Measurements from ENCODE around the gene SGTA.

Gene SGTA

DNA sequence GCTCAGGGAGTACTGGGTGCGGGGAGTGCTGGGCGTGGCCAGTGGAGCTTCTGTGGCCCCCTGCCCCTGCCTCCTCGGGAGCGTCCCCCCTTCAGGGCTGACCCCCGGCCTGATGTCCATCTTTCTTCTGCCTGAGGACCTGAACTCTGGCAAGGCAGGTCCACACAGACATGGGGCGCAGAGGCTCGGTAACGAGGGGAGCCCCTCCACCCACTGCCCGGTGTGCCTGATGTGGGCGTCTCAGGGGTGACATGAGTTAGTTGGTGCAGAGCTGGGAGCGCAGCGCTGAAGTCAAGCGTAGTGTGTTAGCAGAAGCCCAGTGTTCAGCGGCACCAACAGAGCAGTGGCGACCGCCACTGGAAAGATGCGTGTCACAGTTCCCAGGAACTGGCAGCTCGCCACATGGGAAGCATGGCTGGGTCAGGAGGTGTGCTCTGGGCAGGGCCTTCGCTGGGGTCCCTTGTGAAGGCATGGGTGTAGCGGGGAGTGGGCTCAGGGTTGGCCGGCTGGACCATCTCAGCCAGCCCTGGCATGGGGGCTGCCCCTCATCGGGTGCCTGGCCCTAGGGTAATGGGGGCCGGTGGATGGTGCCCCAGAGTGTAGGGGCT is 13.7 kb upstream of the SGTA start:
- TF ChIP-seq FOXP2 (optimal IDR thresholded peaks at IDR 0.05; ENCODE audit: borderline replicate concordance, extremely low read depth, extremely low read length, insufficient read depth) (no peak), TAF1 (IDR thresholded peaks at IDR 0.05; ENCODE audit: borderline replicate concordance, insufficient read depth, low read length) (no peak), POLR2AphosphoS5 (IDR thresholded peaks at IDR 0.05; ENCODE audit: low read depth, low read length) (no peak), REST (IDR thresholded peaks at IDR 0.05; ENCODE audit: insufficient read depth in 1 of 2, low read depth in 2 of 2, low read length in 2 of 2) (no peak), SIN3A (IDR thresholded peaks at IDR 0.05; ENCODE audit: borderline replicate concordance, insufficient read depth, low read length) (no peak)

DNA sequence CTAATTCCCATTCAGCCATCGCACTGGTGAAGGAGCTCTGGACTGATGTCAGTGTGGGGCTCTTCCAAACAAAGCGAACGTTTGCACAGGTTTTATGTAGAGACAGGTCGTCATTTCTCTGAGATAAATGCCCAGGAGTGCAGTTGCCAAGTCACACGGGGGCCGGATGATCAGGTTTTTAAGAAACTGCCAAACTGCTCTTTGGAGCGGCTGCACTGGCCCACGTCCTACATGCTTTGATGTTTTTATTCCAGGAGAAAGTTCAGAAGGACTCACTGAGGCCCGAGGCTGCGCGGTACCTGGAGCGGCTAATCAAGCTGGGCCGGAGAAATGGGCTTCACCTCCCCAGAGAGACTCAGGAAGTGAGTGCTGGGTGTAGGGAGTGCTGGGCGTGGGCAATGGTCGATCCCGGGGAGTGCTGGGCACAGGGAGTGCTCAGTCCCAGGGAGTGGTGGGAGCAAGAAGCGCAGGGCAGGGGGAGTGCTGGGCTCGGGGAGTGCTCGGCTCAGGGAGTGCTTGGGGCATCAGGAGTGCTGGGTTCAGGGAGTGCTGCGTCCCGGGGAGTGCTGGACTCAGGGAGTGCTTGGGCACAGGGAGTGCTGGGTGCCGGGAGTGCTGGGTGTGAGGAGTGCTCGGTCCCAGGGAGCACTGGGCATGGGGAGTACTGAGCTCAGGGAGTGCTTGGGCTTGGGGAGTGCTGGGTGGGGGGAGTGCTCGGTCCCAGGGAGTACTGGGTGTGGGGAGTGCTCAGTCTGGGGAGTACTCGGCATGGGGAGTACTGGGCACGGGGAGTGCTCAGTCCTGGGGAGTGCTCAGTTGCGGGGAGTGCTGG is 13.0 kb upstream of the SGTA start:
- TF ChIP-seq POLR2AphosphoS5 (IDR thresholded peaks at IDR 0.05; ENCODE audit: low read depth, low read length): no peak
- TF ChIP-seq SIN3A (IDR thresholded peaks at IDR 0.05; ENCODE audit: borderline replicate concordance, insufficient read depth, low read length): no peak
- TF ChIP-seq REST (IDR thresholded peaks at IDR 0.05; ENCODE audit: insufficient read depth in 1 of 2, low read depth in 2 of 2, low read length in 2 of 2): no peak
- TF ChIP-seq FOXP2 (optimal IDR thresholded peaks at IDR 0.05; ENCODE audit: borderline replicate concordance, extremely low read depth, extremely low read length, insufficient read depth): no peak
- no peak for TF ChIP-seq TAF1 (IDR thresholded peaks at IDR 0.05; ENCODE audit: borderline replicate concordance, insufficient read depth, low read length)

- no peak for TF ChIP-seq SIN3A (IDR thresholded peaks at IDR 0.05; ENCODE audit: borderline replicate concordance, insufficient read depth, low read length)
- TF ChIP-seq FOXP2 (optimal IDR thresholded peaks at IDR 0.05; ENCODE audit: borderline replicate concordance, extremely low read depth, extremely low read length, insufficient read depth): no peak
Measured at GRCh38 chr19:2793577-2793976, 10.5 kb upstream of the SGTA start.

DNA sequence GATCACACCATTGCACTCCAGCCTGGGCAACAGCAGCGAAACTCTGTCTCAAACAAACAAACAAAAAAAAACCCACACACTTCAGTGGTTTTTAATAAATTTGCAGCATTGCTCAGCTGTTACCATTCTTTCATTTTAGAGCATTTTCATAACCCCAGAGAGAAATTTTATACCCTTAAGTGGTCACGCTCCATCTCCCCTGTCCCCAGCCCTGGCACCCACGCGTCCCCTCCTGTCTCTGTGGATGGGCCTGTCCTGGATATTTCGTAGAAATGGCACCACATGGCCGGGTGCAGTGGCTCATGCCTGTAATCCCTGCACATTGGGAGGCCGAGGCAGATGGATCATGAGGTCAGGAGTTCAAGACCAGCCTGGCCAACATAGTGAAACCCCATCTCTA is 10.1 kb upstream of the SGTA start:
- TF ChIP-seq TAF1 (IDR thresholded peaks at IDR 0.05; ENCODE audit: borderline replicate concordance, insufficient read depth, low read length): no peak
- no peak for TF ChIP-seq FOXP2 (optimal IDR thresholded peaks at IDR 0.05; ENCODE audit: borderline replicate concordance, extremely low read depth, extremely low read length, insufficient read depth)
- no peak for TF ChIP-seq POLR2AphosphoS5 (IDR thresholded peaks at IDR 0.05; ENCODE audit: low read depth, low read length)
- no peak for TF ChIP-seq SIN3A (IDR thresholded peaks at IDR 0.05; ENCODE audit: borderline replicate concordance, insufficient read depth, low read length)

DNA sequence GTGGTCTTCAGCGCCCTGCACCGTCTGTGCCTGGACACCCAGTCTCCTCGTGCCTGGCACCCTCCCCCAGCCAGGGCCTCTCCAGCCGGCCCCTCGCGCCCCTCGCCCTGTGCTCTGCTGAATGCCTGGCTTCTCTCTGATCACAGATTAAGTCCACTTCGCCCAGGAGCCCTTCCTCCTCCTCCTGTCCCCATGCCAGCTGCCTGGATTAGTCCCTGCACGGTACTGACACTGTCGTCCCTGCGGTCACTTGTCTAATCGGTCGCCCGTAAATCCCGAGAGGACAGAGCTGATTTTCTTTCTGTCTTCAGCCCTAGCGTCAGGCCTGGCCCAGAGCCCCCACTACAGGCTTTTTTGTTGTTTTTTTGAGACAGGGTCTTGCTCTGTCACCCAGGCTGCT is 8.8 kb upstream of the SGTA start:
- no peak for TF ChIP-seq POLR2AphosphoS5 (IDR thresholded peaks at IDR 0.05; ENCODE audit: low read depth, low read length)
- no peak for TF ChIP-seq TAF1 (IDR thresholded peaks at IDR 0.05; ENCODE audit: borderline replicate concordance, insufficient read depth, low read length)
- TF ChIP-seq FOXP2 (optimal IDR thresholded peaks at IDR 0.05; ENCODE audit: borderline replicate concordance, extremely low read depth, extremely low read length, insufficient read depth): no peak
- no peak for TF ChIP-seq SIN3A (IDR thresholded peaks at IDR 0.05; ENCODE audit: borderline replicate concordance, insufficient read depth, low read length)
- no peak for TF ChIP-seq REST (IDR thresholded peaks at IDR 0.05; ENCODE audit: insufficient read depth in 1 of 2, low read depth in 2 of 2, low read length in 2 of 2)

GRCh38 chr19:2791440-2791839 is 8.4 kb upstream of the SGTA start:
- TF ChIP-seq FOXP2 (optimal IDR thresholded peaks at IDR 0.05; ENCODE audit: borderline replicate concordance, extremely low read depth, extremely low read length, insufficient read depth) (no peak), TAF1 (IDR thresholded peaks at IDR 0.05; ENCODE audit: borderline replicate concordance, insufficient read depth, low read length) (no peak), POLR2AphosphoS5 (IDR thresholded peaks at IDR 0.05; ENCODE audit: low read depth, low read length) (no peak), SIN3A (IDR thresholded peaks at IDR 0.05; ENCODE audit: borderline replicate concordance, insufficient read depth, low read length) (no peak), REST (IDR thresholded peaks at IDR 0.05; ENCODE audit: insufficient read depth in 1 of 2, low read depth in 2 of 2, low read length in 2 of 2) (no peak)

All from PFSK-1 (cell line).